Measurements from ENCODE around the gene JPH4. TPM values are rescaled to one million over a fixed set of nuclear protein-coding genes. Genes with fewer than 3 reads are reported as not detected.

JPH4 gene
- total RNA-seq, 4 donors from 2014 or later: 0.19 to 2.0 (median 1.2) TPM

DNA sequence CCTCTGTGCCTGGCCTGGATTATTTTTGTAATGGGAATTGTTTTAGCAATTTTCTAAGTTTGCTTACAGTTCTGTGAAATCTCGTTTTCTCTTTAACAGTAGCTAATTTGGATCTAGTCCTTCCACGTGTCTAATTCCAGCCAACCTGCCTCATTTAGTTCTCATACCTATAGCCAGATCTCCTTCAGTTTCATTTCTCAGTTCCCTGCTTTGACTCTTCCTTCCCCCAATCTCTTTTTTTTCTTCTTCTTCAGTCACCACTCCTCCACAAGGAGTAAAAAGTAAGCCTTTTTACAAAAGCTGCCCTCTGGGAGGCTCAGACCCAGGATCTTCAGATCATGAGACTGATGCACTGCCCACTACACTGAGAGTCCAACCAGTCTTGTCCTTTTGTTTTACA lies 21.1 kb downstream of the JPH4 start:
- TF ChIP-seq, protein P1, sequence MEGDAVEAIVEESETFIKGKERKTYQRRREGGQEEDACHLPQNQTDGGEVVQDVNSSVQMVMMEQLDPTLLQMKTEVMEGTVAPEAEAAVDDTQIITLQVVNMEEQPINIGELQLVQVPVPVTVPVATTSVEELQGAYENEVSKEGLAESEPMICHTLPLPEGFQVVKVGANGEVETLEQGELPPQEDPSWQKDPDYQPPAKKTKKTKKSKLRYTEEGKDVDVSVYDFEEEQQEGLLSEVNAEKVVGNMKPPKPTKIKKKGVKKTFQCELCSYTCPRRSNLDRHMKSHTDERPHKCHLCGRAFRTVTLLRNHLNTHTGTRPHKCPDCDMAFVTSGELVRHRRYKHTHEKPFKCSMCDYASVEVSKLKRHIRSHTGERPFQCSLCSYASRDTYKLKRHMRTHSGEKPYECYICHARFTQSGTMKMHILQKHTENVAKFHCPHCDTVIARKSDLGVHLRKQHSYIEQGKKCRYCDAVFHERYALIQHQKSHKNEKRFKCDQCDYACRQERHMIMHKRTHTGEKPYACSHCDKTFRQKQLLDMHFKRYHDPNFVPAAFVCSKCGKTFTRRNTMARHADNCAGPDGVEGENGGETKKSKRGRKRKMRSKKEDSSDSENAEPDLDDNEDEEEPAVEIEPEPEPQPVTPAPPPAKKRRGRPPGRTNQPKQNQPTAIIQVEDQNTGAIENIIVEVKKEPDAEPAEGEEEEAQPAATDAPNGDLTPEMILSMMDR (IDR thresholded peaks at IDR 0.05; ENCODE audit: low read depth): no peak

DNA sequence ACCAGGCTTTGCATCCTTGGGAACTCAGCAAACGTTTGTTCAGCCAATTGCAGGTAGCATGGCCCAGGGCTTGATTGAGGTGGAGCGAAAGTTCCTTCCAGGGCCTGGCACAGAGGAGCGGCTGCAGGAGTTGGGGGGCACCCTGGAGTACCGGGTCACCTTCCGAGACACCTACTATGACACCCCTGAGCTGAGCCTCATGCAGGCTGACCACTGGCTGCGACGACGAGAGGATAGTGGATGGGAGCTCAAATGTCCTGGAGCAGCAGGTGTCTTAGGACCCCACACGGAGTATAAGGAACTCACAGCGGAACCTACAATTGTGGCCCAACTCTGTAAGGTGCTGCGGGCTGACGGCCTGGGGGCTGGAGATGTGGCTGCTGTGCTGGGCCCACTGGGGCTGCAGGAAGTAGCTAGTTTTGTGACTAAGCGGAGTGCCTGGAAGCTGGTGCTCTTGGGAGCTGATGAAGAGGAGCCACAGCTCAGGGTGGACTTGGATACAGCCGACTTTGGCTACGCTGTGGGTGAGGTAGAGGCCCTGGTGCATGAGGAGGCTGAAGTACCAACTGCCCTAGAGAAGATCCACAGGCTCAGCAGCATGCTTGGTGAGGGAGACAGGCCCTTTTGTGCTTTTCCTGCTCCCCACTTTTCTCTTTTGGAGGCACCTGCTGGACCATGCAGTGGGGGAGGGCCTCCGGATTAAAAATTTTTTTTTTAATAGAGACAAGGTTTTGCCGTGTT lies 21.7 kb downstream of the JPH4 start:
- TF ChIP-seq, protein P1 (IDR thresholded peaks at IDR 0.05; ENCODE audit: low read depth): no peak

DNA sequence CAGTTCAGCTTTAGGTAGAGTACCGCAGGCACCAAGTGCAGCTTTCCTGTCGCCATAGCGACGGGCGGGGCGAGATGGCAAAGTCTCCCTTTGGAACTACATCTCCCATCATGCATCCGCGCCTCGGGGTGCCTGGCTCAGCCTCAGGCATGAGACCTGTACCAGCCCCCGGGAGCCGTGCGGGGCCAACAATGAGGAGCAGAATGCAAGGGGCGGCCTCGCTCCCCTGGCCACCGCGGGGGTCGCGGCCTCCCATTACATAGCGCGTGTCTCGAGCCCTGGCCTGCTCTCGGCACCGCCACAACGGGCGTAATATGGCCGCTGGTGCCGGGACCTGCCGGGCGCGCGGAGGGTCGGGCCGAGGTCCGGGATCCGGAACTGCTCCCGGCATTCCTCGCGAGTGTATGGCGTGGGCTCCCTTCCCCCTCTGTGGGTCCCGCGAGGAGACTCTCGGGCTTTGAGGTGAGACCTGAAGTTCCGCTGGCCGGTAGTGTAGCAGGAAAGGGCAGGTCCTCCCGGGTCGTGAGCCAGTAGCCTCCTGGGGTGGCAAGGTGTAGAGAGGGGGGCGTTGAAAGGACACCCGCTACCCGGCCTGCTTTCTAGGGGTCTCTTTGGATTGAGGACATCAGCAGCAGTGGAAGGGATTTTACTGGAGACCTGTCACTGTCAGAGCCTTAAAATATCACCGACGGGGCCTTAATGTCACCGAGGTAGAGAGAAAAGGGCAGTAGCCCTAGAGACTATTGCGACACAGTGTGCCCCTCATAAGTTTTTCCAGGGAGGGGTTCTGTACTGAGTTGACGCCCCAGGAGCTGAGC lies 22.5 kb downstream of the JPH4 start, which contains the start of gene THTPA:
Gene THTPA (plus strand): TSS at position 390 of the 818 bp plus-strand sequence. CDS start 487 bp downstream, outside the sequence.
- TF ChIP-seq, protein P1 (IDR thresholded peaks at IDR 0.05; ENCODE audit: low read depth): no peak

DNA sequence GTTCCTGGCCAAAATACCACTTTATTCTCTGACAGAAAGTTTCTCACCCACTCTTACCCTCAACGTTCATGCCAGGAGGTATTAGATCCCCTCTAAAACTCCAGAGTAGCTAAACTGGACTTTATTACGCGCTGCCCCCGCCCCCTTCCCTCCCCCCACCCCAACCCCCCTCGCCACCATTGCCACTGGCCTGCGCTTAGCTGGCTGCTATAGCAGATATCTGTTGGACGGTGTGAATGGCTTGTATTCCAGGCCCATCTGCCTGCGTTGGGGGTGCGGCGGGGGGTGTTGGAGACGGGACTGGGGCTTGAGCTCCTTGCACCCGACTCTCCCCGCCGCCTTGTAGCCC lies 23.1 kb downstream of the JPH4 start:
- TF ChIP-seq, protein P1 (IDR thresholded peaks at IDR 0.05; ENCODE audit: low read depth): no peak

DNA sequence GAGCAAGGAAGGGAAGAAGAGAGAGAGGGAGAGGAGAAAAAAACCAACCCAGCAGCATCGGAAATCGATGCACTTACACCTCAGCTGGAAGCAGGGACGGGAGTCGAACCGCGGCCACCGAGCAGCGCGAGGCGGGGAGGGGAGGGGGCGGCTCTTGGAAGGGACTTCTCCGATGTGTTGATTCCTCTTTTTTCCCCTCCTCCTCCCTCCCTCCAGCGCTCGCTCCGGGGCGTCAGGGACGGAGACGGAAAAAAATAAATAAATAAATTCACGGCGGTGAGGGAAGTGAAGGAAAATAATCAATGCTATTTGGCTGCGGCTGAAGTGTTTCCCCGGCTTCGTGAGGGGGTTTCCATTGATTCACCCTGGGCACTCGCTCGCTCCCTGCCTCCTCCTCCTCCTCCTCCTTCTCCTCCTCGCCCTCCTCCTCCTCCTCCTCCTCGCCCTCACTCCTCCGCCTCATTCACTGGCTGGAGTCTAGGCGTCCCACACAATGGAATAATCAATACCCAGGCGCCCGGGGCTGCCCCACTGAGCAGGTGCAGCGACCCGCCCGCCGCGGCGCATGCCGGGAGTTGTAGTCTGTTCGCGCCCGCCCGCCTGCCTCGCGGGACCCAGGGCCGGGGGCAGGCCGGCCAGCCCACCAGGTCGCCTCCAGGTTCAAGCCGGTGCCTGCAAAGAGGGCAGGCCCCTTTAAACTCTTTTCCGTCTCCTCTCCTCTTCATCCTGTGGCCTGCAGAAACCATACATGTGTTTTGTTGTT lies 27.1 kb downstream of the JPH4 start, which contains the start of gene ZFHX2:
Gene ZFHX2 (minus strand): TSS at position 500 of the 763 bp plus-strand sequence. CDS start 16,440 bp downstream, outside the sequence.
- TF ChIP-seq, protein P1 (IDR thresholded peaks at IDR 0.05; ENCODE audit: low read depth): no peak

DNA sequence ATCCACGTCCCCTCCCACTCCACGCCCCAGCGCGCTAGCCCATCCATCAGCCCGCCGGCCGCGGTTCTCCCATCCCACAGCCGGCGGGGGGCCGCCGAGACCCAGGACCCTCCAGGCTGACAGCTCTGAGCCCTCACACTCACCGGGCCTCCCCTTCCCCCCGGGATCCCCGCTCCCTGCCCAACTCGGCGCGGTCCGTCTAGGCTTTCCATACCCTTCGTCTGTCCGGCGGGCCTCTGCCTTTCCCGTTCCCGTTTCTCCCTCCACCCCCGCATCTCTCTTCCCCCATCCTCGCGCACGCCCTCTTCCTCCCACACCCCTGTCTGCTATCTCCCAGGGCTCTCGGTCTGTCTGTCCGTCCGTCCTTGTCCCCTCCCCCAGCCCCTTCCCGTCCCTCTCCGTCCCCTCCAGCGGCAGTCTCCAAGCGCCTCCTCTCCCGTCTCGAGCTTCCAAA lies 27.8 kb downstream of the JPH4 start:
- TF ChIP-seq, protein P1 (IDR thresholded peaks at IDR 0.05; ENCODE audit: low read depth): no peak

Measured in subcutaneous adipose tissue (tissue), 4 donors.